Thyroid gland (tissue), 4 donors: ENCODE measurements around the gene FAR2. TPM values are rescaled to one million over a fixed set of nuclear protein-coding genes. Genes with fewer than 3 reads are reported as not detected.

ENCODE experiments used
- DNase-seq, 2 donors: peaks; one replicate each; pipeline ENCODE4 v3.0.0-alpha.2; 2019
- H3K27ac ChIP-seq, 3 donors: fragments of 200-600 bp; sonication (generic); 1 replicate in 2 of 3; 2 replicates in 1 of 3; pipeline ENCODE4 v1.5.1; 2016 to 2019; ENCODE audit warnings: mild to moderate bottlenecking in 1 of 3, moderate library complexity in 1 of 3
- H3K27me3 ChIP-seq: fragments of 200-600 bp; sonication (generic); one replicate; pipeline ENCODE4 v1.5.1; 2019
- H3K36me3 ChIP-seq, 2 donors: fragments of 200-600 bp; sonication (generic); one replicate each; pipeline ENCODE4 v1.5.1; 2016 to 2019
- H3K4me1 ChIP-seq, 2 donors: fragments of 200-600 bp; sonication (generic); one replicate each; pipeline ENCODE4 v1.5.1; 2017 to 2019
- H3K4me3 ChIP-seq, 3 donors: fragments of 200-600 bp; sonication (generic); replicated peaks in 1 of 3; 1 replicate in 2 of 3; 2 replicates in 1 of 3; pipeline ENCODE4 v1.5.1; 2016; ENCODE audit warnings: mild to moderate bottlenecking in 1 of 3
- H3K9me3 ChIP-seq: fragments of 200-600 bp; sonication (generic); one replicate; pipeline ENCODE4 v1.5.1; 2017
- CTCF ChIP-seq, 6 experiments: fragments of 200-600 bp in 3 of 6; fragments of 450-650 bp in 3 of 6; sonication (generic) in 3 of 6; IDR thresholded peaks; one replicate each; pipeline ENCODE4 v1.5.1; 2016 to 2019; ENCODE audit warnings: antibody characterized with exemption in 6 of 6, mild to moderate bottlenecking in 2 of 6, inconsistent platforms in 1 of 6, moderate library complexity in 1 of 6
- POLR2A ChIP-seq, 2 donors: fragments of 450-650 bp; IDR thresholded peaks; one replicate each; pipeline ENCODE4 v1.6.1; 2017; ENCODE audit warnings: antibody characterized with exemption in 2 of 2, mild to moderate bottlenecking in 2 of 2, moderate library complexity in 1 of 2
- WGBS, 2 donors: methylation state at CpG; one replicate each; pipeline ENCODE4 v1.1.5; 2017; 5-methylcytosine and 5-hydroxymethylcytosine counted together
- intact Hi-C: fragments of 100-400 bp; cut with DNase I; formaldehyde crosslinking; loops from one replicate; pipeline ENCODE4 v1.15.1; 2023
- total RNA-seq, 4 donors: library from RNA; depleted of rRNA; stranded (reverse); fragments of >200 nt; gene quantifications; one replicate each; pipeline ENCODE4 v1.2.3, GENCODE V29; 2016

Gene FAR2
- total RNA-seq, 4 donors from 2014 or later = 3.2 to 9.1 (median 4.3) TPM

DNA sequence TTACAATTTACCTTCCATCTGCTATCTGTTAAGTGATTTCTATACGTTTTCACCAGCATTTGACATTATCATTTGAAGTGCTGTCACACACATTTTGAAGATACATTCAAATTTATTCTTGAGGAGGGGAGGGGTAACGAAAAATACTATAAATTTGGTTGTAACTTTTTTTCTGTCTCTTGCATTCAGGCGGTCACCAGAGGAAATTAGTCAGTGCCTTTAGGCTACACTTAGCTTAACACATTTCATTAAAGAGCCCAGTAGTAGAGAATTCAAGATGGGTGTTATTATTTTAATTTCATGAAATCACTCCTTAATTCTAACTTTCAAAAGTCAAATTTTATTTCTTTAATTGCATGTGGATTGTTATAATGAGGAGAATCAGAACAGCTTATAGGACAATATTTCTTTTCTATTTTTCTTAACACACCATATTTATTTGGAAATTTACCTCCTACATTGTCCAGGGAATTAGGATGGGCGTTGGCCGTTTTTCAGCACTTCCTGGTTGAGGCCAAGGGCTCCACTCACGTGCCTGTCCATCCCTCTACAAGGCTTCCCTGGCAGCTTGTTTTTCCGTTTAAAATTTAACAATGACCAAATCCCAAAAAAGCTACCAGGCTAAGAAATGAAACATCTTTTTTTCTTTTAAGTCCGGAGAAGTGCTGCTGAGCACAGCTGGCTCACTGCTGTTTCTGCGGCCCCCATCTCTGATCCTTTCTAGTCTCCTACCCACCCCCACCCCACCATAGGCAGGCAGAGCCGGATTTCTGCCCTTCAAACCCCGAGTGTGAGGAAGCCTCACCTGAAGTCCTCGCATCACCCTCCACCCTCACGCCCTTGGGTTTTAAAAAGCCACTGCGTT lies 1.1 kb upstream of the FAR2 start:
- Histone ChIP-seq H3K27me3 (no peaks in the 10 kb centered on the region), H3K36me3 (no peaks in the 10 kb centered on the region), H3K4me3 (peak overlapping the region in 1 of 3 donors; percentile 46), H3K27ac (peak overlapping the region; percentile 35 to 74 (median 58)), H3K4me1 (no peaks in the 10 kb centered on the region), H3K9me3 (no peaks in the 10 kb centered on the region)
- 19 to 20% methylated on average over 14 of the region's 14 CpGs for WGBS, 2 donors
- TF ChIP-seq CTCF (IDR thresholded peaks at IDR 0.05) = no peak
- no peak for TF ChIP-seq POLR2A (IDR thresholded peaks at IDR 0.05)
- peak in 1 of 2 donors; percentile 20 for DNase-seq
- intact Hi-C loops = no loop called here

GRCh38 chr12:29148596-29148910 lies 525 bp upstream of the FAR2 start:
- H3K27me3 ChIP-seq = no peaks in the 10 kb centered on the region

DNA sequence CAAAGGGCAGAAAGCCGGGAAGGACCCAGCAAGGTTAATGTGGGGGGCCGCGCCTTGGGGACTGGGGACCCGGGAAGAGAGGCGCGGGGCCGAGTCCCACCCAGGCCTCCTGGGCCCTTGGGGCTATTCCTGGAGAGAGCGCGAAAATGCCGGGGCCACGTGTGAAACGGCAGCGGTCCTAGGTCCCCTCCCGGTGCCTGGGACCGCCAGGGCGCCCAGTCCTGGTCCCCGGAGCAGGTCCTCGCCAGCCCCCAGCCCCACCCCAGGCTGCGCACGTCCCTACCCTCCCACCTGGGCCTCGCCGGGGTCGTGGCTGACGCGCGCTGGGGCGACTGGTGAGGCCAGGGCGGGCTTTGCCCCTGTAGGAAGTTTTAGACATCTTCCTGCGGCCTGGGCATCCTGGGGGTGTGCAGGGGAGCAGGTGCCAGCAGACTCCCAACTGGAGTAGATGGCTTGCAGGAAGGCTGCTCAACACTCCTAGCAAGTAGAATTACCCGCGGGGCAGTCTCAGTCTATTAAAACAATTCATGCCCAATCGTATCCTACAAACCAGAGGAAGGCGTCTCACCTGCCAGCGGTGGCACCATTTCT lies 708 bp downstream of the FAR2 start:
- H3K36me3 ChIP-seq = no peaks in the 10 kb centered on the region
- intact Hi-C loops = no loop called here
- H3K9me3 ChIP-seq = no peaks in the 10 kb centered on the region
- H3K4me1 ChIP-seq = no peaks in the 10 kb centered on the region
- no peak for TF ChIP-seq CTCF (IDR thresholded peaks at IDR 0.05)
- no peak for TF ChIP-seq POLR2A (IDR thresholded peaks at IDR 0.05)
- no peaks in the 10 kb centered on the region for H3K27me3 ChIP-seq
- WGBS, 2 donors = 16 to 28% methylated on average over 9 to 32 of the region's 34 CpGs
- peak overlapping the region in 2 of 3 donors; percentile 58 to 74 for H3K27ac ChIP-seq
- H3K4me3 ChIP-seq = peak overlapping the region in 1 of 3 donors; percentile 46
- no peak for DNase-seq

More at GRCh38 chr12:29148596-29148910, 525 bp upstream of the FAR2 start:
- Histone ChIP-seq H3K4me3 (peak overlapping the region in 2 of 3 donors; percentile 4 to 46), H3K9me3 (no peaks in the 10 kb centered on the region), H3K27ac (peak overlapping the region; percentile 35 to 74 (median 58)), H3K36me3 (no peaks in the 10 kb centered on the region), H3K4me1 (no peaks in the 10 kb centered on the region)
- intact Hi-C loops = no loop called here
- no peak for TF ChIP-seq CTCF (IDR thresholded peaks at IDR 0.05)
- WGBS, 2 donors = 4 to 9% methylated on average over 10 of the region's 10 CpGs
- DNase-seq = no peak

GRCh38 chr12:29150462-29150861 lies 1.4 kb downstream of the FAR2 start:
- H3K9me3 ChIP-seq = no peaks in the 10 kb centered on the region
- intact Hi-C loops = no loop called here
- no peaks in the 10 kb centered on the region for H3K27me3 ChIP-seq
- H3K4me1 ChIP-seq = no peaks in the 10 kb centered on the region
- WGBS, 2 donors = 90 to 94% methylated on average over 7 of the region's 7 CpGs
- no peak overlapping the region for H3K27ac ChIP-seq
- H3K4me3 ChIP-seq = no peak overlapping the region
- no peaks in the 10 kb centered on the region for H3K36me3 ChIP-seq
- no peak for DNase-seq
- TF ChIP-seq CTCF (IDR thresholded peaks at IDR 0.05) (no peak), POLR2A (IDR thresholded peaks at IDR 0.05) (no peak)

DNA sequence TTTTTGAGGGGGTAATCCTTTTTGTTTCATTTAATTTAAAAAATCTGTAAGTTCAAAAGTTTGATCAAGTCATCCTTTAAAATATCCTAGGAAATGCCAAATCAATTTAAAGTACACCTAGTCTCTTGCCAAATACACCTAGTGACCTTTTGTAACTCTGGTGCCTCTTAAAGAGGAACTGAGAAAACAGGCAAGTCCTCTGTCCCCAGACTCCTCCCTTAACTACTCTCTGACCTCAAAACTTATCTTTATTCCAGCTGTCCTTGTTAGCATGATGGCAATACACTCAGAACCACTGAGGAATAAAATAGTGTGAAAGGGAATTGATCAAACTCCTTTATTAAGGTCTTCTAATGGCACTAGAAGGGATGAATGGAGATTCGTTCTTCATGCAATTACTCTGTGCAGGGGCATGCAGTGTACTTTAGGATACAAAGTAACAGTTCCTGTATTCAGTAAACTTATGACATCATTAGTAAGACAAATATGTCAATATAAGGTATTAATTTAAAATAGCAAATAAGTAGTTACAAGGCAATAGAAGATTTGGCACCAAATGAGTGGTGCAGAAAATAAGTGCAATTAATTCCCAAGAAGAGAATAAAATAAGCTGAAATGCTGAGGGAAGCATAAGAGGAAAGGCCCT lies 3.3 kb downstream of the FAR2 start:
- no peak overlapping the region for H3K27ac ChIP-seq
- H3K9me3 ChIP-seq = no peaks in the 10 kb centered on the region
- intact Hi-C loops = no loop called here
- no peak for DNase-seq
- TF ChIP-seq CTCF (IDR thresholded peaks at IDR 0.05) = no peak
- TF ChIP-seq POLR2A (IDR thresholded peaks at IDR 0.05) = no peak
- no peaks in the 10 kb centered on the region for H3K4me1 ChIP-seq
- H3K36me3 ChIP-seq = no peaks in the 10 kb centered on the region
- H3K27me3 ChIP-seq = no peaks in the 10 kb centered on the region
- 76 to 90% methylated on average over 1 of the region's 1 CpG for WGBS, 2 donors
- no peak overlapping the region for H3K4me3 ChIP-seq
